Measurements from ENCODE around the gene LCE3C. TPM values are rescaled to one million over a fixed set of nuclear protein-coding genes. Genes with fewer than 3 reads are reported as not detected.
"Not testable (repeated sequence)": the region's sequence is repeated elsewhere in the genome, so short reads cannot be mapped to it uniquely, and the experiment has no call there.

The LCE3C gene
- total RNA-seq, 1 donor, result not detected

DNA sequence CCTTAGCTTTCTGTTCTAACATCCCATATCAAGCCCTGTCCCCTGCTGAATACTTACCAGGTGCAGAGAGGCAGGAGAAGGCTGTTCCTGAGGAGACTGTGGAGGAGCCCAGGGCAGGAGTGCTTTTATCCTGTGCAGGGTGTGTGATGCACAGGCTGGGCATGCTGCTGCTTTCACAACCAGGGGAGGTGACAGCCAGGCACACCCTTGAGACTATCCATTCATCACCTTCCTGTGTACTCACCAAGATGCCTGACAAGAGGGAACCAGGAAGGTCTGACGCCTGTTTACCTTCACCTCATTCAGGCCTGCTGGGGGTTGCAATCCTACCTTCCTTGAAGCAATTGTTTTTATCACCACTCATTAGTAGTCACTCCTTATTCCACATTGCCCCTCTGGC, 33.4 kb upstream of the LCE3C start, which contains the start of gene LCE3E:
TSS of gene LCE3E (minus strand) at position 100 of the 400 bp plus-strand sequence. CDS start 572 bp downstream, outside the sequence.
- H3K9me3 ChIP-seq (ENCODE audit: low read depth, low read length), result no peaks in the 10 kb centered on the region
- no peak within 1 kb of the TSS for H3K4me2 ChIP-seq (ENCODE audit: insufficient read depth, low read length)

DNA sequence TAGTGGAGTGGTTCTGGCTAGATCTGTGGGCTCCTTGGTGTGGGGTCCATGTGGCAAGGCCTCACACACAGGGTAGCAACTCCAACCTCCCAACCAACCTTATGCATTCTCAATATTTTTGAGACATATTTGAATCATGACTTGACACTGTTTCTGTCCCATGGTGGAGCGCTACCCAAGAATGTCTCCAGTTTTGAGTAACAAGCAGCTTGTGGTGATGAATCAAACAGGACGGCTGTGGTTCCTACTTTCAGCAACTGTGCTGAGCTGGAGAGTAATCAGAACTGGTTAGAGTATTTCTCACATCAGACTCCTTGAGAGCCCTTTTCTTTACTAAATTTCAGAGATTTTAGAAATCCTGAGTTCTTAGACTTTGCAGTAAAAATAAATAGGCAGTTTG, 22.9 kb upstream of the LCE3C start:
- TF ChIP-seq, protein P1, sequence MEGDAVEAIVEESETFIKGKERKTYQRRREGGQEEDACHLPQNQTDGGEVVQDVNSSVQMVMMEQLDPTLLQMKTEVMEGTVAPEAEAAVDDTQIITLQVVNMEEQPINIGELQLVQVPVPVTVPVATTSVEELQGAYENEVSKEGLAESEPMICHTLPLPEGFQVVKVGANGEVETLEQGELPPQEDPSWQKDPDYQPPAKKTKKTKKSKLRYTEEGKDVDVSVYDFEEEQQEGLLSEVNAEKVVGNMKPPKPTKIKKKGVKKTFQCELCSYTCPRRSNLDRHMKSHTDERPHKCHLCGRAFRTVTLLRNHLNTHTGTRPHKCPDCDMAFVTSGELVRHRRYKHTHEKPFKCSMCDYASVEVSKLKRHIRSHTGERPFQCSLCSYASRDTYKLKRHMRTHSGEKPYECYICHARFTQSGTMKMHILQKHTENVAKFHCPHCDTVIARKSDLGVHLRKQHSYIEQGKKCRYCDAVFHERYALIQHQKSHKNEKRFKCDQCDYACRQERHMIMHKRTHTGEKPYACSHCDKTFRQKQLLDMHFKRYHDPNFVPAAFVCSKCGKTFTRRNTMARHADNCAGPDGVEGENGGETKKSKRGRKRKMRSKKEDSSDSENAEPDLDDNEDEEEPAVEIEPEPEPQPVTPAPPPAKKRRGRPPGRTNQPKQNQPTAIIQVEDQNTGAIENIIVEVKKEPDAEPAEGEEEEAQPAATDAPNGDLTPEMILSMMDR (IDR thresholded peaks at IDR 0.05; ENCODE audit: extremely low read depth, low read depth, low read length), result no peak
- DNase-seq (ENCODE audit: insufficient read length, low spot score, missing footprints), result no peak
- Histone ChIP-seq H4K20me1 (ENCODE audit: insufficient read depth, low read length) (no peaks in the 10 kb centered on the region), H3K27me3 (ENCODE audit: insufficient read depth, low read length) (no peaks in the 10 kb centered on the region), H2AFZ (ENCODE audit: low read length) (no peak overlapping the region), H3K27ac (ENCODE audit: low read depth, low read length) (no peak overlapping the region), H3K4me2 (ENCODE audit: insufficient read depth, low read length) (no peak overlapping the region), H3K79me2 (ENCODE audit: insufficient read depth, low read length) (no peaks in the 10 kb centered on the region), H3K9me3 (ENCODE audit: low read depth, low read length) (no peaks in the 10 kb centered on the region), H3K4me1 (ENCODE audit: insufficient read depth, low read length) (no peaks in the 10 kb centered on the region), H3K4me3 (ENCODE audit: insufficient read depth, low read length) (no peak overlapping the region), H3K36me3 (ENCODE audit: insufficient read depth, low read length) (no peaks in the 10 kb centered on the region)

More for the DNA sequence above, 33.4 kb upstream of the LCE3C start, which contains the start of gene LCE3E:
- no peaks in the 10 kb centered on the region for H3K36me3 ChIP-seq (ENCODE audit: insufficient read depth, low read length)
- DNase-seq (ENCODE audit: insufficient read length, low spot score, missing footprints), result no peak
- no peaks in the 10 kb centered on the region for H3K27me3 ChIP-seq (ENCODE audit: insufficient read depth, low read length)
- TF ChIP-seq, protein P1 (IDR thresholded peaks at IDR 0.05; ENCODE audit: extremely low read depth, low read depth, low read length), result no peak
- no peak within 1 kb of the TSS for H3K27ac ChIP-seq (ENCODE audit: low read depth, low read length)
- no peak within 1 kb of the TSS for H2AFZ ChIP-seq (ENCODE audit: low read length)
- no peaks in the 10 kb centered on the region for H4K20me1 ChIP-seq (ENCODE audit: insufficient read depth, low read length)
- no peaks in the 10 kb centered on the region for H3K4me1 ChIP-seq (ENCODE audit: insufficient read depth, low read length)
- H3K4me3 ChIP-seq (ENCODE audit: insufficient read depth, low read length), result no peak within 1 kb of the TSS
- no peaks in the 10 kb centered on the region for H3K79me2 ChIP-seq (ENCODE audit: insufficient read depth, low read length)

DNA sequence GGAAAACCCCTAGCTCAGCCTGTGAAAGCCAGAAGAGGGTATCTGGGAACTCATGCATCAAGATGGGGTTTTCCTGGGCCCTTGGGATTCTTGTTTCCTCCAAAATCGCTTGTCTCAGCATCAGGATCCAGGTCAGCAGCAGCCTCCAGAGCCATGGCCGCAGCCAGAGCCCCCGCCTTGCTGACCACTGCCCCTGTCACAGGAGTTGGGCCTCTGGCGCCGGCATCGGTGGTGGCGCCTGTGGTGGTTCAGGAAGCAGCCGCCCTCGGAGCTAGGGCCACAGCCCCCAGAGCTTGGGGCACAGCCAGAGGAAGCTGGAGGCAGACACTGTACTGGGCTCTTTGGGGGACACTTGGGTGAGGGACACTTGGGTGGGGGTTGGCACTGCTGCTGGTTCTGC, 20.5 kb upstream of the LCE3C start:
- not testable (repeated sequence) for H3K9me3 ChIP-seq (ENCODE audit: low read depth, low read length); H3K79me2 ChIP-seq (ENCODE audit: insufficient read depth, low read length); H3K4me2 ChIP-seq (ENCODE audit: insufficient read depth, low read length); H2AFZ ChIP-seq (ENCODE audit: low read length); H3K4me1 ChIP-seq (ENCODE audit: insufficient read depth, low read length); H4K20me1 ChIP-seq (ENCODE audit: insufficient read depth, low read length); DNase-seq (ENCODE audit: insufficient read length, low spot score, missing footprints); H3K27ac ChIP-seq (ENCODE audit: low read depth, low read length); H3K36me3 ChIP-seq (ENCODE audit: insufficient read depth, low read length); H3K27me3 ChIP-seq (ENCODE audit: insufficient read depth, low read length); H3K4me3 ChIP-seq (ENCODE audit: insufficient read depth, low read length)

DNA sequence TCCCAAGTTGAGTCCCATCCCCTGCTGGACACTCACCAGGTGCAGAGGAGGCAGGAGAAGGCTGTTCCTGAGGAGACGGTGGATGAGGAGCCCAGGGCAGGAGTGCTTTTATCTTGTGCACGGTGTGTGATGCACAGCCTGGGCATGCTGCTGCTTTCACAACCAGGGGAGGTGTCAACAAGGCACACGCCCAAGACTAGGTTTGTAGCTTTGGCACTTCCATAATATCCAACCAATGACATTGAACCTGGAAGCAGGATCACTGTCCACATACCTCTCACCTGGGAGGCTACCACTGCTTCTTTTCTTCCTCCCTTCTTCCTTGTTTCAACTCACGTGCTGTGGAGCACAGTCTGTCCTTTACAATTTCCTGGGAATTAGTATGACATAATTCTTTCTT, 19.6 kb upstream of the LCE3C start, which contains the start of gene LCE3D:
TSS of gene LCE3D (minus strand) at position 84 of the 400 bp plus-strand sequence. CDS start 580 bp downstream, outside the sequence.
- Histone ChIP-seq H3K36me3 (ENCODE audit: insufficient read depth, low read length) (no peaks in the 10 kb centered on the region), H3K27ac (ENCODE audit: low read depth, low read length) (no peak within 1 kb of the TSS), H3K4me1 (ENCODE audit: insufficient read depth, low read length) (no peaks in the 10 kb centered on the region), H3K4me3 (ENCODE audit: insufficient read depth, low read length) (no peak within 1 kb of the TSS), H3K79me2 (ENCODE audit: insufficient read depth, low read length) (no peaks in the 10 kb centered on the region), H3K4me2 (ENCODE audit: insufficient read depth, low read length) (no peak within 1 kb of the TSS), H2AFZ (ENCODE audit: low read length) (no peak within 1 kb of the TSS), H3K27me3 (ENCODE audit: insufficient read depth, low read length) (no peaks in the 10 kb centered on the region), H3K9me3 (ENCODE audit: low read depth, low read length) (no peaks in the 10 kb centered on the region), H4K20me1 (ENCODE audit: insufficient read depth, low read length) (no peaks in the 10 kb centered on the region)
- DNase-seq (ENCODE audit: insufficient read length, low spot score, missing footprints), result no peak
- TF ChIP-seq, protein P1 (IDR thresholded peaks at IDR 0.05; ENCODE audit: extremely low read depth, low read depth, low read length), result no peak
